HG03378 (cell line): Measurements from ENCODE around the gene RSBN1.
A peak's percentile ranks its signal among the peaks of the same experiment; 100 is the strongest.
"Not testable (repeated sequence)": the region's sequence is repeated elsewhere in the genome, so short reads cannot be mapped to it uniquely, and the experiment has no call there.

Source experiments
- ATAC-seq: cut with Tn5 transposase; IDR thresholded peaks from one replicate; pipeline ENCODE4 v1.9.1; 2021; ENCODE audit warnings: mild to moderate bottlenecking, moderate library complexity; ENCODE audit not compliant: unreplicated experiment

Gene RSBN1

GRCh38 chr1:113783254-113784103 is 28.8 kb downstream of the RSBN1 start:
- ATAC-seq = peak; percentile 70

GRCh38 chr1:113782406-113782805 is 29.9 kb downstream of the RSBN1 start:
- no peak for ATAC-seq

GRCh38 chr1:113780374-113781146 is 31.7 kb downstream of the RSBN1 start:
- no peak for ATAC-seq

GRCh38 chr1:113779542-113779941 is 32.7 kb downstream of the RSBN1 start:
- no peak for ATAC-seq

- ATAC-seq = no peak
Measured at GRCh38 chr1:113777561-113777960, 34.7 kb downstream of the RSBN1 start.

- no peak for ATAC-seq
Measured at GRCh38 chr1:113770031-113770430, 42.2 kb downstream of the RSBN1 start.

- no peak for ATAC-seq
Measured at GRCh38 chr1:113769601-113769970, 42.7 kb downstream of the RSBN1 start.

GRCh38 chr1:113768916-113769600 is 43.2 kb downstream of the RSBN1 start:
- ATAC-seq = no peak

GRCh38 chr1:113765306-113766230 is 46.7 kb downstream of the RSBN1 start:
- ATAC-seq = no peak

- no peak for ATAC-seq
Measured at GRCh38 chr1:113763661-113764060, 48.6 kb downstream of the RSBN1 start.

- no peak for ATAC-seq
Measured at GRCh38 chr1:113761937-113762336, 50.3 kb downstream of the RSBN1 start.

- ATAC-seq = no peak
Measured at GRCh38 chr1:113760102-113761080, 51.9 kb downstream of the RSBN1 start.

GRCh38 chr1:113759333-113760101 is 52.8 kb downstream of the RSBN1 start, which contains the start of gene PHTF1:
TSS of gene PHTF1 (minus strand) at chr1:113759486. CDS start at chr1:113758703, 783 bp downstream.
- ATAC-seq = peak; percentile 67

GRCh38 chr1:113758631-113759332 is 53.5 kb downstream of the RSBN1 start:
- ATAC-seq = peak; percentile 56

- ATAC-seq = no peak
Measured at GRCh38 chr1:113756461-113756860, 55.8 kb downstream of the RSBN1 start.

GRCh38 chr1:113753333-113753732 is 58.9 kb downstream of the RSBN1 start:
- ATAC-seq = not testable (repeated sequence)

- ATAC-seq = no peak
Measured at GRCh38 chr1:113751516-113751915, 60.8 kb downstream of the RSBN1 start.

GRCh38 chr1:113751114-113751513 is 61.2 kb downstream of the RSBN1 start:
- no peak for ATAC-seq
